ENCODE measurements around the gene TMEM30B. TPM values are rescaled to one million over a fixed set of nuclear protein-coding genes. Genes with fewer than 3 reads are reported as not detected.

TMEM30B gene
- total and polyA plus RNA-seq, 5 donors, result 1.0 to 2.2 (median 1.5) TPM

- intact Hi-C loops (cut with DNase I), result no loop called here
- ATAC-seq (no peak), DNase-seq (no peak)
- H3K4me1 ChIP-seq (ENCODE audit: control insufficient read depth, insufficient read depth, low read length), result no peaks in the 10 kb centered on the region
- H3K9me3 ChIP-seq (ENCODE audit: control insufficient read depth, low read length), result no peaks in the 10 kb centered on the region
- no peak overlapping the region for H3K4me3 ChIP-seq (ENCODE audit: low read length)
- no peaks in the 10 kb centered on the region for H3K27me3 ChIP-seq (ENCODE audit: control insufficient read depth, insufficient read depth)
- H3K27ac ChIP-seq (ENCODE audit: low read length), result no peak overlapping the region
- WGBS, result 66% methylated on average over 2 of the region's 2 CpGs
Observed at GRCh38 chr14:61282746-61283145, 1.6 kb upstream of the TMEM30B start.

GRCh38 chr14:61281948-61282275, 774 bp upstream of the TMEM30B start:
- no peaks in the 10 kb centered on the region for H3K4me1 ChIP-seq (ENCODE audit: control insufficient read depth, insufficient read depth, low read length)
- no peaks in the 10 kb centered on the region for H3K27me3 ChIP-seq (ENCODE audit: control insufficient read depth, insufficient read depth)
- no peak for DNase-seq
- no peaks in the 10 kb centered on the region for H3K9me3 ChIP-seq (ENCODE audit: control insufficient read depth, low read length)
- peak in 1 of 2 donors; percentile 8 for ATAC-seq
- no peak overlapping the region for H3K4me3 ChIP-seq (ENCODE audit: low read length)
- intact Hi-C loops (cut with DNase I), result no loop called here
- WGBS, result 38% methylated on average over 1 of the region's 1 CpG
- H3K27ac ChIP-seq (ENCODE audit: low read length), result no peak overlapping the region

- Histone ChIP-seq H3K4me3 (ENCODE audit: low read length) (peak overlapping the region; percentile 57), H3K27me3 (ENCODE audit: control insufficient read depth, insufficient read depth) (no peaks in the 10 kb centered on the region), H3K27ac (ENCODE audit: low read length) (peak overlapping the region; percentile 40), H3K9me3 (ENCODE audit: control insufficient read depth, low read length) (no peaks in the 10 kb centered on the region), H3K4me1 (ENCODE audit: control insufficient read depth, insufficient read depth, low read length) (no peaks in the 10 kb centered on the region)
- intact Hi-C loops (cut with DNase I), result no loop called here
- ATAC-seq (peak; percentile 89 to 92), DNase-seq (peak; percentile 75 to 93 (median 88))
- 2% methylated on average over 81 of the region's 81 CpGs for WGBS
Observed at GRCh38 chr14:61280526-61281185, 482 bp downstream of the TMEM30B start.

GRCh38 chr14:61280092-61280525, 1.0 kb downstream of the TMEM30B start:
- intact Hi-C loops (cut with DNase I), result no loop called here
- 10% methylated on average over 47 of the region's 47 CpGs for WGBS
- no peak for DNase-seq

GRCh38 chr14:61279082-61279481, 2.1 kb downstream of the TMEM30B start:
- intact Hi-C loops (cut with DNase I), result no loop called here
- no peaks in the 10 kb centered on the region for H3K9me3 ChIP-seq (ENCODE audit: control insufficient read depth, low read length)
- no peaks in the 10 kb centered on the region for H3K27me3 ChIP-seq (ENCODE audit: control insufficient read depth, insufficient read depth)
- no peak overlapping the region for H3K4me3 ChIP-seq (ENCODE audit: low read length)
- DNase-seq (no peak), ATAC-seq (no peak)
- WGBS, result 64% methylated on average over 5 of the region's 5 CpGs
- no peaks in the 10 kb centered on the region for H3K4me1 ChIP-seq (ENCODE audit: control insufficient read depth, insufficient read depth, low read length)
- no peak overlapping the region for H3K27ac ChIP-seq (ENCODE audit: low read length)

More at GRCh38 chr14:61280092-61280525, 1.0 kb downstream of the TMEM30B start:
- Histone ChIP-seq H3K27ac (ENCODE audit: low read length) (no peak overlapping the region), H3K4me1 (ENCODE audit: control insufficient read depth, insufficient read depth, low read length) (no peaks in the 10 kb centered on the region), H3K4me3 (ENCODE audit: low read length) (peak overlapping the region; percentile 57), H3K9me3 (ENCODE audit: control insufficient read depth, low read length) (no peaks in the 10 kb centered on the region), H3K27me3 (ENCODE audit: control insufficient read depth, insufficient read depth) (no peaks in the 10 kb centered on the region)
- ATAC-seq, result peak in 1 of 2 donors; percentile 35

- Histone ChIP-seq H3K4me1 (ENCODE audit: control insufficient read depth, insufficient read depth, low read length) (no peaks in the 10 kb centered on the region), H3K4me3 (ENCODE audit: low read length) (no peak overlapping the region), H3K27ac (ENCODE audit: low read length) (no peak overlapping the region), H3K9me3 (ENCODE audit: control insufficient read depth, low read length) (no peaks in the 10 kb centered on the region), H3K27me3 (ENCODE audit: control insufficient read depth, insufficient read depth) (no peaks in the 10 kb centered on the region)
- intact Hi-C loops (cut with DNase I), result no loop called here
- WGBS, result 80% methylated on average over 4 of the region's 4 CpGs
- DNase-seq, result no peak
- no peak for ATAC-seq
Observed at GRCh38 chr14:61277784-61278183, 3.4 kb downstream of the TMEM30B start.

- Histone ChIP-seq H3K27me3 (ENCODE audit: control insufficient read depth, insufficient read depth) (no peaks in the 10 kb centered on the region), H3K4me3 (ENCODE audit: low read length) (no peak overlapping the region), H3K9me3 (ENCODE audit: control insufficient read depth, low read length) (no peaks in the 10 kb centered on the region), H3K4me1 (ENCODE audit: control insufficient read depth, insufficient read depth, low read length) (no peaks in the 10 kb centered on the region), H3K27ac (ENCODE audit: low read length) (no peak overlapping the region)
- intact Hi-C loops (cut with DNase I), result no loop called here
- ATAC-seq (no peak), DNase-seq (no peak)
- WGBS, result 53% methylated on average over 1 of the region's 1 CpG
Observed at GRCh38 chr14:61277232-61277631, 3.9 kb downstream of the TMEM30B start.

- WGBS, result 92% methylated on average over 2 of the region's 2 CpGs
- no peaks in the 10 kb centered on the region for H3K27me3 ChIP-seq (ENCODE audit: control insufficient read depth, insufficient read depth)
- no peak overlapping the region for H3K4me3 ChIP-seq (ENCODE audit: low read length)
- DNase-seq (no peak), ATAC-seq (peak in 1 of 2 donors; percentile 56)
- no peak overlapping the region for H3K27ac ChIP-seq (ENCODE audit: low read length)
- H3K4me1 ChIP-seq (ENCODE audit: control insufficient read depth, insufficient read depth, low read length), result no peaks in the 10 kb centered on the region
- H3K9me3 ChIP-seq (ENCODE audit: control insufficient read depth, low read length), result no peaks in the 10 kb centered on the region
- intact Hi-C loops (cut with DNase I), result no loop called here
Observed at GRCh38 chr14:61271552-61271951, 9.6 kb downstream of the TMEM30B start.

GRCh38 chr14:61270714-61271113, 10.4 kb downstream of the TMEM30B start:
- ATAC-seq (no peak), DNase-seq (no peak)
- 80% methylated on average over 4 of the region's 4 CpGs for WGBS
- Histone ChIP-seq H3K9me3 (ENCODE audit: control insufficient read depth, low read length) (no peaks in the 10 kb centered on the region), H3K27me3 (ENCODE audit: control insufficient read depth, insufficient read depth) (no peaks in the 10 kb centered on the region), H3K4me3 (ENCODE audit: low read length) (no peak overlapping the region), H3K4me1 (ENCODE audit: control insufficient read depth, insufficient read depth, low read length) (no peaks in the 10 kb centered on the region), H3K27ac (ENCODE audit: low read length) (no peak overlapping the region)
- intact Hi-C loops (cut with DNase I), result no loop called here

- Histone ChIP-seq H3K9me3 (ENCODE audit: control insufficient read depth, low read length) (no peaks in the 10 kb centered on the region), H3K27me3 (ENCODE audit: control insufficient read depth, insufficient read depth) (no peaks in the 10 kb centered on the region), H3K27ac (ENCODE audit: low read length) (no peak overlapping the region), H3K4me3 (ENCODE audit: low read length) (peak overlapping the region; percentile 17), H3K4me1 (ENCODE audit: control insufficient read depth, insufficient read depth, low read length) (no peaks in the 10 kb centered on the region)
- ATAC-seq, result peak; percentile 78 to 79
- peak; percentile 66 to 87 (median 71) for DNase-seq
- intact Hi-C loops (cut with DNase I), result no loop called here
- WGBS, result 4% methylated on average over 21 of the region's 21 CpGs
Observed at GRCh38 chr14:61269321-61270083, 11.6 kb downstream of the TMEM30B start.

- H3K4me1 ChIP-seq (ENCODE audit: control insufficient read depth, insufficient read depth, low read length), result no peaks in the 10 kb centered on the region
- ATAC-seq (no peak), DNase-seq (no peak)
- H3K27ac ChIP-seq (ENCODE audit: low read length), result no peak overlapping the region
- 11% methylated on average over 1 of the region's 1 CpG for WGBS
- intact Hi-C loops (cut with DNase I), result no loop called here
- no peaks in the 10 kb centered on the region for H3K9me3 ChIP-seq (ENCODE audit: control insufficient read depth, low read length)
- H3K27me3 ChIP-seq (ENCODE audit: control insufficient read depth, insufficient read depth), result peaks cover 2% of the 10 kb centered on the region
- no peak overlapping the region for H3K4me3 ChIP-seq (ENCODE audit: low read length)
Observed at GRCh38 chr14:61268812-61269211, 12.3 kb downstream of the TMEM30B start.
